Sigmoid colon (tissue), 4 donors: ENCODE measurements around the gene SORCS2.

Experiments
- CTCF ChIP-seq, 4 experiments: fragments of 450-650 bp in 3 of 4; fragments of 200-600 bp in 1 of 4; IDR thresholded peaks; one replicate each; pipeline ENCODE4 v1.5.1; 2016 to 2019; ENCODE audit warnings: antibody characterized with exemption in 4 of 4, mild to moderate bottlenecking in 3 of 4, moderate library complexity in 2 of 4
- POLR2AphosphoS5 ChIP-seq, 4 donors: sonication (generic); formaldehyde crosslinking; IDR thresholded peaks; one replicate each; pipeline ENCODE4 v1.6.1; 2017; ENCODE audit warnings: antibody characterized with exemption in 4 of 4

- TF ChIP-seq POLR2AphosphoS5 (IDR thresholded peaks at IDR 0.05), result no peak
- no peak for TF ChIP-seq CTCF (IDR thresholded peaks at IDR 0.05)
These were observed 594.7 kb downstream of the SORCS2 start for GRCh38 chr4:7787067-7787466.
